Esophagus muscularis mucosa (tissue), 4 donors: ENCODE measurements around the gene DIP2C. TPM values are rescaled to one million over a fixed set of nuclear protein-coding genes. Genes with fewer than 3 reads are reported as not detected.

Experiments used
- DNase-seq: peaks from one replicate; pipeline ENCODE4 v3.0.0-alpha.2; 2017; ENCODE audit errors: extremely low spot score
- H3K27ac ChIP-seq, 4 donors: fragments of 200-600 bp; sonication (generic); replicated peaks in 1 of 4; 1 replicate in 3 of 4; 2 replicates in 1 of 4; pipeline ENCODE4 v1.5.1; 2016 to 2019; ENCODE audit warnings: mild to moderate bottlenecking in 1 of 4
- H3K27me3 ChIP-seq, 4 donors: fragments of 200-600 bp; sonication (generic); one replicate each; pipeline versions ENCODE4 v1.5.1 to v1.6.0; 2016 to 2019
- H3K36me3 ChIP-seq, 4 donors: fragments of 200-600 bp; sonication (generic); one replicate each; pipeline ENCODE4 v1.5.1; 2016 to 2019
- H3K4me1 ChIP-seq, 4 donors: fragments of 200-600 bp; sonication (generic); one replicate each; pipeline ENCODE4 v1.5.1; 2016 to 2019
- H3K4me3 ChIP-seq, 4 donors: fragments of 200-600 bp; sonication (generic); 1 replicate in 2 of 4; 2 replicates in 2 of 4; pipeline ENCODE4 v1.5.1; 2016 to 2019; ENCODE audit warnings: mild to moderate bottlenecking in 4 of 4, moderate library complexity in 1 of 4
- H3K9me3 ChIP-seq, 4 donors: fragments of 200-600 bp; sonication (generic); 1 replicate in 3 of 4; 2 replicates in 1 of 4; pipeline ENCODE4 v1.5.1; 2016 to 2019
- EP300 ChIP-seq: sonication (generic); formaldehyde crosslinking; IDR thresholded peaks from one replicate; pipeline ENCODE4 v1.6.1; 2017; ENCODE audit warnings: antibody characterized with exemption
- POLR2A ChIP-seq: fragments of 450-650 bp; IDR thresholded peaks from one replicate; pipeline ENCODE4 v1.6.1; 2017; ENCODE audit warnings: antibody characterized with exemption, moderate library complexity, mild to moderate bottlenecking, low read depth
- POLR2AphosphoS5 ChIP-seq, 2 donors: sonication (generic); formaldehyde crosslinking; IDR thresholded peaks; one replicate each; pipeline ENCODE4 v1.6.1; 2017; ENCODE audit warnings: antibody characterized with exemption in 2 of 2
- WGBS: methylation state at CpG from one replicate; pipeline ENCODE4 v1.1.5; 2018; 5-methylcytosine and 5-hydroxymethylcytosine counted together
- intact Hi-C: fragments of 100-400 bp; cut with DNase I; formaldehyde crosslinking; loops from one replicate; pipeline ENCODE4 v1.15.1; 2023
- total RNA-seq, 4 donors: library from RNA; depleted of rRNA; stranded (reverse); fragments of >200 nt; gene quantifications; one replicate each; pipeline versions ENCODE4 v1.1.0 to v1.2.1, GENCODE V29; 2016
- TF ChIP-seq, protein P1 (sequence below), 3 experiments: fragments of 200-600 bp in 2 of 3; fragments of 450-650 bp in 1 of 3; sonication (generic) in 2 of 3; IDR thresholded peaks; one replicate each; pipeline ENCODE4 v1.5.1; 2017 to 2019; ENCODE audit warnings: antibody characterized with exemption in 3 of 3, mild to moderate bottlenecking in 2 of 3, moderate library complexity in 1 of 3

DIP2C gene
- total RNA-seq, 4 donors from 2014 or later, result 38.6 to 66.4 (median 55.7) TPM

DNA sequence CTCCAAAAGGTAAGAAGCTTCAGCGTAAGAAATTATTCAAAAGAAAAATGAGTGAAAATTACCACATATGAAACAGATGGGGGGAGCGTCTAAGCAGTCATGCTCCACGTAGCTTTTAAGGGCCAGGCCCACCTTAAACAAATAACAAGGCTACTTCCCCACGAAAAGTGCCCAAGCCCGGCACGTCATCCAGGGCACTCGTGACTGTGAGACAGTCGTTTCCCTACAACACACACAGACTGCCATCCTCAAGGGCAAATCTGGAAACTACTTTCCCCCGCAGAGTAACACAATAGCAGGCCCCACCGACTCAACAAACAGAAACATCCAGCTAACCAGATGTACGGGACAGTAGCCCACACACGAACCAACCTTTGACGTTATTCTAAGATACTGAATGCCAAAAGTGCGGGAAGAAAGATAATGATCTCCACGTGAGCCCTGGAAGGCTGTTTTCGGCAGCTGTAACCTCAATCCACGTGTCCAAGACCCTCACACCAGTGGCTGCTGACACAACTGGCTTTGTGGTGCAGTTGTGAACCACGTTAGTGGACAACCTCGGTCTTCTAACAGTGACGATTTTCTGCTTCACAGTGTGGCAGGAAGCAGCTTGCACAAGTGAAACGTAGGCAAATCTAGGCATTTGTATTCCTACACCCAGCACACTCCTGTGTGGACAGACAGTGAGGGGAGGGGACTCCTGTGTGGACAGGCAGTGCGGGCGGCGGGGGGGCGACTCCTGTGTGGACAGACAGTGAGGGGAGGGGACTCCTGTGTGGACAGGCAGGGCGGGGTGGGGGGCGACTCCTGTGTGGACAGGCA, 302.5 kb downstream of the DIP2C start:
- peak overlapping the region in 3 of 4 donors; percentile 5 to 23 (median 21) for H3K27ac ChIP-seq
- 85% methylated on average over 27 of the region's 27 CpGs for WGBS
- H3K27me3 ChIP-seq, result no peaks in the 10 kb centered on the region
- TF ChIP-seq POLR2A (no peak), EP300 (no peak)
- H3K4me1 ChIP-seq, result peaks cover 0 to 10% (median 6%) of the 10 kb centered on the region in 4 donors
- no peaks in the 10 kb centered on the region for H3K9me3 ChIP-seq
- DNase-seq, result no peak
- intact Hi-C loops, result no loop called here
- H3K36me3 ChIP-seq, result peaks cover 39 to 100% (median 73%) of the 10 kb centered on the region in 4 donors
- H3K4me3 ChIP-seq, result peak overlapping the region in 2 of 4 donors; percentile 4 to 24

DNA sequence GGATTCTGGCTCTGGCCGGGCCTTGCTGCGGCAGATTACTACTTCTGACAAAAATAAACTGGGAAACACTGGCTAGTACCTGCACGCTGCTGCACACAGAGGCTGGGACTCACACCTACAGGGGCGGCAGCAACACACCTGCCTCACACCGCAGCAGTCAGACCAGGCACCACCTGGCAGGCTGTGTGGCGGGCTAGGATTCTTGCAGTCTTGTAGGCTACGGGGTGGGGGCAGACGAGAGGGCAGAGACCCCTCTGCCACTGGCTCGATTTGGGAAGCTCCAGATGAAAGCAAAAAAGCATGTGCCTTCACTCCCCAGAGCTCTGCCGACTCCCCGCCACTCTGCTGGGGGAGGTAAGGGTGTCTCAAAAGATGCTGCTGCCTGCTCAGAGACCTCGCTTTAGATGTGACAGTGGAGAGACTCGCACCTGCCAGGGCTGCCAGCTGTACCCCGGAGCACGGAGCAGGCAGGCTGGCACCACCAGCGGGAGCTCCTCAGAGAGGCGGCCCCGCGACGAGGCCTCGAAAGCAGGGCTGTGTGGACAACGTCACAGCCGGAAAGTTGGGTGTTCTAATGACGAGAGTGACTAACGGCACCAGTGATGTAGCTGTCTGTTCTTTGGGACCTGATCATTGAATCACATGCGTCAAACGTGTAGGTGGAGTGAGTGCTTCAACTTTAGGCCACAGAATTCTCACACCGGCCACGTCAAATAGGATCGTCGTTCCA, 303.7 kb downstream of the DIP2C start:
- no peaks in the 10 kb centered on the region for H3K27me3 ChIP-seq
- H3K9me3 ChIP-seq, result no peaks in the 10 kb centered on the region
- intact Hi-C loops, result no loop called here
- peaks cover 39 to 98% (median 82%) of the 10 kb centered on the region in 4 donors for H3K36me3 ChIP-seq
- TF ChIP-seq POLR2AphosphoS5 (IDR thresholded peaks at IDR 0.05), result no peak
- no peak for TF ChIP-seq EP300
- no peak for TF ChIP-seq POLR2A
- TF ChIP-seq, protein P1, sequence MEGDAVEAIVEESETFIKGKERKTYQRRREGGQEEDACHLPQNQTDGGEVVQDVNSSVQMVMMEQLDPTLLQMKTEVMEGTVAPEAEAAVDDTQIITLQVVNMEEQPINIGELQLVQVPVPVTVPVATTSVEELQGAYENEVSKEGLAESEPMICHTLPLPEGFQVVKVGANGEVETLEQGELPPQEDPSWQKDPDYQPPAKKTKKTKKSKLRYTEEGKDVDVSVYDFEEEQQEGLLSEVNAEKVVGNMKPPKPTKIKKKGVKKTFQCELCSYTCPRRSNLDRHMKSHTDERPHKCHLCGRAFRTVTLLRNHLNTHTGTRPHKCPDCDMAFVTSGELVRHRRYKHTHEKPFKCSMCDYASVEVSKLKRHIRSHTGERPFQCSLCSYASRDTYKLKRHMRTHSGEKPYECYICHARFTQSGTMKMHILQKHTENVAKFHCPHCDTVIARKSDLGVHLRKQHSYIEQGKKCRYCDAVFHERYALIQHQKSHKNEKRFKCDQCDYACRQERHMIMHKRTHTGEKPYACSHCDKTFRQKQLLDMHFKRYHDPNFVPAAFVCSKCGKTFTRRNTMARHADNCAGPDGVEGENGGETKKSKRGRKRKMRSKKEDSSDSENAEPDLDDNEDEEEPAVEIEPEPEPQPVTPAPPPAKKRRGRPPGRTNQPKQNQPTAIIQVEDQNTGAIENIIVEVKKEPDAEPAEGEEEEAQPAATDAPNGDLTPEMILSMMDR (IDR thresholded peaks at IDR 0.05), result no peak
- DNase-seq, result no peak
- H3K4me1 ChIP-seq, result peaks cover 0 to 8% (median 5%) of the 10 kb centered on the region in 4 donors
- 85% methylated on average over 13 of the region's 31 CpGs for WGBS
- no peak overlapping the region for H3K4me3 ChIP-seq
- H3K27ac ChIP-seq, result no peak overlapping the region

- DNase-seq, result no peak
- intact Hi-C loops, result no loop called here
- H3K36me3 ChIP-seq, result peaks cover 39 to 96% (median 79%) of the 10 kb centered on the region in 4 donors
These were observed 304.7 kb downstream of the DIP2C start for GRCh38 chr10:384538-385305.

GRCh38 chr10:383519-383918, 305.9 kb downstream of the DIP2C start:
- no peak for DNase-seq
- Histone ChIP-seq H3K27me3 (no peaks in the 10 kb centered on the region), H3K4me1 (peaks cover 0 to 16% (median 11%) of the 10 kb centered on the region in 4 donors), H3K9me3 (no peaks in the 10 kb centered on the region), H3K36me3 (peaks cover 40 to 96% (median 78%) of the 10 kb centered on the region in 4 donors), H3K4me3 (no peak overlapping the region), H3K27ac (no peak overlapping the region)
- intact Hi-C loops, result no loop called here
- TF ChIP-seq POLR2AphosphoS5 (IDR thresholded peaks at IDR 0.05) (no peak), EP300 (no peak), POLR2A (no peak)
- TF ChIP-seq, protein P1 (IDR thresholded peaks at IDR 0.05), result no peak
- WGBS, result 92% methylated on average over 6 of the region's 6 CpGs

More at GRCh38 chr10:384538-385305, 304.7 kb downstream of the DIP2C start:
- WGBS, result 93% methylated on average over 27 of the region's 27 CpGs
- no peaks in the 10 kb centered on the region for H3K27me3 ChIP-seq
- H3K9me3 ChIP-seq, result no peaks in the 10 kb centered on the region
- H3K27ac ChIP-seq, result no peak overlapping the region
- peaks cover 0 to 16% (median 11%) of the 10 kb centered on the region in 4 donors for H3K4me1 ChIP-seq
- no peak for TF ChIP-seq POLR2A
- TF ChIP-seq POLR2AphosphoS5 (IDR thresholded peaks at IDR 0.05), result no peak
- no peak for TF ChIP-seq EP300
- TF ChIP-seq, protein P1 (IDR thresholded peaks at IDR 0.05), result no peak
- no peak overlapping the region for H3K4me3 ChIP-seq
